Measurements from ENCODE around the gene RALGAPA1.

GRCh38 chr14:35761922-35762321 is 47.2 kb downstream of the RALGAPA1 start:
- TF ChIP-seq MAX (CRISPR knock-in tag; IDR thresholded peaks at IDR 0.05), result no peak
- no peak for TF ChIP-seq ATF1 (CRISPR knock-in tag; IDR thresholded peaks at IDR 0.05)
- no peak for TF ChIP-seq CTCF (IDR thresholded peaks at IDR 0.05)
- TF ChIP-seq ATF6 (CRISPR knock-in tag; IDR thresholded peaks at IDR 0.05), result no peak
- TF ChIP-seq ZNF425 (CRISPR knock-in tag; conservative IDR thresholded peaks at IDR 0.05), result no peak
- TF ChIP-seq STAT6 (CRISPR knock-in tag; conservative IDR thresholded peaks at IDR 0.05; ENCODE audit: low read depth), result no peak
- no peak for TF ChIP-seq SMAD3 (CRISPR knock-in tag; IDR thresholded peaks at IDR 0.05; ENCODE audit: borderline replicate concordance)
- no peak for TF ChIP-seq NR2C2 (CRISPR knock-in tag; IDR thresholded peaks at IDR 0.05)
- TF ChIP-seq TEAD4 (CRISPR knock-in tag; IDR thresholded peaks at IDR 0.05), result no peak
- no peak for TF ChIP-seq SOX15 (CRISPR knock-in tag; IDR thresholded peaks at IDR 0.05)
- TF ChIP-seq USF2 (CRISPR knock-in tag; IDR thresholded peaks at IDR 0.05), result no peak

Data from WTC11 (cell line).